ENCODE data around the gene PATE3.

- TF ChIP-seq CTCF (IDR thresholded peaks at IDR 0.05; ENCODE audit: low read depth, low read length): no peak
- no peak for TF ChIP-seq EZH2phosphoT487 (IDR thresholded peaks at IDR 0.05; ENCODE audit: low read depth)
Observed at GRCh38 chr11:125772834-125773505, 15.0 kb upstream of the PATE3 start.

Measured in OCI-LY3 (cell line).